HG03280 (cell line): ENCODE measurements around the gene LMAN1L.
"Not testable (repeated sequence)": the region's sequence is repeated elsewhere in the genome, so short reads cannot be mapped to it uniquely, and the experiment has no call there.

Source experiments
- ATAC-seq: cut with Tn5 transposase; IDR thresholded peaks from one replicate; pipeline ENCODE4 v1.9.1; 2021; ENCODE audit warnings: mild to moderate bottlenecking, moderate library complexity; ENCODE audit not compliant: unreplicated experiment

LMAN1L gene

GRCh38 chr15:74782259-74783071 is 30.2 kb upstream of the LMAN1L start:
- peak; percentile 14 for ATAC-seq

GRCh38 chr15:74783072-74783807 is 29.4 kb upstream of the LMAN1L start:
- no peak for ATAC-seq

GRCh38 chr15:74783808-74784175 is 28.8 kb upstream of the LMAN1L start:
- ATAC-seq = no peak

DNA sequence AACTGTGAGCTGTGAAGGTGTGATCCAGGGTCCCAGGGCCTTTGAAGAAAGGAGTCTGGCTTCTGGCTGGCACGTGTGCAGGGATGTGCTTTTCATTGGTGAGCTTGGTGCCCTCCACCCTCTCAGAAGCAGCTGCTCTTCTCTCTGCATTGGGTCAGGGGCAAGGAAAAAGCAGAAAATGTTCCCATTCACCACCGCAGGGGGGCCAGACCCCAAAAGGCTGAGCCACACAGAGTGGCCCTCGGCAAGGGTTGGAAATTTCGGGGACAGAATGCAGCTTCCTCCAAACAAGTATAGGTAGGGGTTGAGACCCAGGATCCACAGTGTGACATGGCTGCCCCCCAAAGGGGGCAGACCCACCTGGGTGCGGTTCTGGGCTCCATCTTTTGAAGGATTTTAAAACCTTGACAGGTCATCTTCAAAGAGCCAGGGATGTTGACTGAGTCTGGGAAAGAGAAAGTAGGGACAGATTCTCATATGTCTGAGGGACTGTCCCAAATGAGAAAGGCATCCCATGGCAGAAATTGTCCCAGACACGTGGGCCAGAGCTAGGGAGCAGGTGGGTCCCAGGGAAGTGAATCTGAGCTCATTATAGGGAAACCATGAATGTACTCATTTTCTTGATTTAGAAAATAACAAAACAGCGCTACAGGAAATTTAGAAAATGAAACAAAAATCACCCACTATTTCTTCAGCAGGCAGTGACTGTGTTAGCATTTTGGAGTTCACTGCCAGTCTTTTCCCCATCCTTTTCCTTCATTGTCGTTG is 28.0 kb upstream of the LMAN1L start:
- no peak for ATAC-seq

DNA sequence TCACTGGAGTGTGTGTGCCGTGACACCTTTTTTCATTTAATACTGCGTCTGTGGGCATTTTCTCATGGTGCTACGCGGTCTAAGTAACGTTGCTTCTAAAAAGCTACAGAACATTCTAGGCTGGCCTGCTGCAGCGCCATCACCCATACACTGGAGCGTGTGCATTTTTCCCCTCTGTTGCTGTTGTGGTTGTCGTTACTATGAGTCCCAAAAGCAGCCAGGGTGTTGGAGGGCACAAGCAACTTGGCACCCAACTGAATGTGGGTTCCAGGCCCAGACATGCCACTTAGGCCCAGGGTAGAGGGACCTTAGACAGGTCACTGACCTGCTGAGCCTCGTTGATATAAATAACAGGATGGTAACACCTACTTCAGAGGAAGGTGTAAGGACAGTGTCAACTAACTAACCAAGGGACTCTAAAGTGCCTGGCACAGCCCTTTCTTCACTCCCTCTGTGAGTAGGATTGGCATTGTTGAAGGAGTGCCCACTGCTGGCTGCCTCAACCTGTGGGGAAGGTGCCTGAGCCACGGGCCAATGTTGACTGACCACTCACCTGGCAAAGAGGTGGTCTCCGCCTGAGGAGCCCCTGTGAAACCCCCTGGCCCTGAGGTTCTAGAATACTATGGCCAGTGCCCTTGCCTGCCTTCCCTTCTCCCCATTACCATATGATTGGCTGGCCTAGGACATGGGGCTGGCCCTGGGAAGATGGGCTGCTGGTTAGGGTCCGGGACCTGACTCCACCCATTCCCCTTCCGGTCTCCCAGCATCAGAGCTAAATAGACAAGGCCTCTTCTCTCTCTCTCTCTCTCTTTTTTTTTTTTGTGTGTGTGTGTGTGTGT is 27.2 kb upstream of the LMAN1L start:
- ATAC-seq = no peak

DNA sequence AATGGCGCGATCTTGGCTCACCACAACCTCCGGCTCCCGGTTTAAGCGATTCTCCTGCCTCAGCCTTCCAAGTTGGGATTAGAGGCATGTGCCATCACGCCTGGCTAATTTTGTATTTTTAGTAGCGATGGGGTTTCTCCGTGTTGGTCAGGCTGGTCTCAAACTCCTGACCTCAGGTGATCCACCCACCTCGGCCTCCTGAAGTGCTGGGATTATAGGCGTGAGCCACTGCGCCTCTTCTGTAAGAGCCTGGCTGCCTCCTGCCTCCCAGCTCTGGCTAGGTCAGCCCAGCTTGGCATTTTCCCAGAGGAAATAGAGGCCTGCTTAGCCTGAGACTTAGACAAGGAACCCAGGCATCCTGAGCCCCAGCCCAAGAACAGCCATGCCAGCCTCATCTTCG is 26.6 kb upstream of the LMAN1L start:
- ATAC-seq = not testable (repeated sequence)

- no peak for ATAC-seq
Observed at GRCh38 chr15:74786551-74787165, 26.0 kb upstream of the LMAN1L start.

DNA sequence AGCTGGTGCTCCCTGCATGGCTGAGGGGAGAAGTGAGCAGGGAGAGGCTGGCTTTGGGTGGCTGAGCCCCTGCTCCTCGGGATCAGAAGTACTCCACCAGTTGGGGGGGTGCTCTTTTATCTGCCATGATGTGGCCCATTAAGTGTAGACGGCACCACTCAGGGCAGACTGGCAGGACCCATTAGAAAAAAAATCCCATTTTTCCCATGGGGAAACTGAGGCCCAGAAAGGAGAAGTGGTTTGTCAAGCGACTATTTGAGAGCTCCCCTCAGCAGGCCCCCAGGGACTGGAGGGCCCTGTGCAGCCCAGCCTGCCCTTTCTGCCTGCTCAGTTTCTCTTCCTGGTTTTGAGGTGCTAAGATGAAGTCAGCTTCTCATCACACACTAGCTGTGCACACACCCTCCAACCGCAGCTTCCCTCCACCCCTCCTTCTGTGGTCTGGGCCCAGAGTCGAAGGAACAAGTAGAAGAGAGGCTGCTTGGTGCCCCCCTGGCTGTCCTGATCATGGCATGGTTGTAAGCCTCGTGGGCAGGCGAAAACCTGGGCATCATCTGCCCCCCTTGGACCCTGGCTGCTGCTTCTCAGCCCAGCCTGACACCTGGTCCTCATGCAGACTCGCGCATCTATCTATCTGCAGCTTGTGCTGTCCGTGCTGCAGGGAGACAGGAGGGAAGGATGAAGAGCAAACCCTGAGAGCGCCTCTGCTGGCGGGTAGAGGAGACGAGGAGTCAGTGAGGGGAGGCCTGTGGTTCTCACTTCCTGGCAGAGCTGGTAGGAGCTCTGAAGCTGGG is 25.2 kb upstream of the LMAN1L start:
- peak; percentile 49 for ATAC-seq

- no peak for ATAC-seq
Observed at GRCh38 chr15:74788042-74788682, 24.5 kb upstream of the LMAN1L start.

GRCh38 chr15:74788683-74789151 is 23.9 kb upstream of the LMAN1L start:
- no peak for ATAC-seq

DNA sequence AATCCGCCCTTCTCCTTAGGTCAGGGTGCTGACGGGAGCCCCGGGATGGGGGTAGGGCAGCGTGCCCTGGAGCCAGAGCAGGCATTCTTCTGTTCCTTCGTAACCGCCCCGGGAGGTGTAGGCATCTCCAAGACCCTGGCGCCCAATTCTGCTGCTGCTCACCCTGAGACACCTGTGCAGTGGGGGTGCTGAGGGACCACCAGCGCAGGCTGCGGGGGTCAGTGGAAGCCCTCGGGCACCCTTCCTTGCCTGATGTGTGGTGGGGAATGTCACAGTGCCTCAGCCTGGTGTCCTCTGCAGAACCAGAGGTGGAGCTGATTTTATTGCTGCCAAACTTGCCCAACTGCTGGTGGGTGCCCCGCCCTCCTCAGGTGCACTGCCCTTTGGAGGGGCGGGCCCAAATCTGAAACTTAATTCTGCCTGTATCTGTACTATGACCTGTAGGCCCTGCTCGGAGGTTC is 23.4 kb upstream of the LMAN1L start:
- no peak for ATAC-seq

GRCh38 chr15:74789741-74790079 is 22.9 kb upstream of the LMAN1L start:
- ATAC-seq = no peak

- ATAC-seq = no peak
Observed at GRCh38 chr15:74790080-74790916, 22.3 kb upstream of the LMAN1L start.

- no peak for ATAC-seq
Observed at GRCh38 chr15:74791007-74791406, 21.6 kb upstream of the LMAN1L start.

DNA sequence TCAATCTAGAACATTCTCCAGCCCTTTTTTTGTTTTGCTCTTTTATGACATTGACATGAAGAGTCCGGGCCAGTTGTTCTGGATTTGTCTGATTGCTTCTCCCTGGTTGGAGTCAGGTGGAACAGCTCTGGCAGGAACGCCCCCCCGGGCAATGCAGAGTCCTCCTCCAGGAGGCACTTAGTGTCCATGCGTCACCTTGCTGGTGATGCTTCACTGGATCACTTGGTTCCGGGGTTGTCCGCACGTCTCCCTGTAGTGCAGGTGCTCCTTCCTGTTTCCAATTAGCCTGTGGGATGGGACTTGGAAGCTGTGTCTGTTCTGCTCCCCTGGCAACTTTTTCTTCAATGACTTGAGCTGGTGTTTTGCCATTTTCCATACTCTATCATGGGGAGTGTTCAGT is 21.0 kb upstream of the LMAN1L start:
- no peak for ATAC-seq

DNA sequence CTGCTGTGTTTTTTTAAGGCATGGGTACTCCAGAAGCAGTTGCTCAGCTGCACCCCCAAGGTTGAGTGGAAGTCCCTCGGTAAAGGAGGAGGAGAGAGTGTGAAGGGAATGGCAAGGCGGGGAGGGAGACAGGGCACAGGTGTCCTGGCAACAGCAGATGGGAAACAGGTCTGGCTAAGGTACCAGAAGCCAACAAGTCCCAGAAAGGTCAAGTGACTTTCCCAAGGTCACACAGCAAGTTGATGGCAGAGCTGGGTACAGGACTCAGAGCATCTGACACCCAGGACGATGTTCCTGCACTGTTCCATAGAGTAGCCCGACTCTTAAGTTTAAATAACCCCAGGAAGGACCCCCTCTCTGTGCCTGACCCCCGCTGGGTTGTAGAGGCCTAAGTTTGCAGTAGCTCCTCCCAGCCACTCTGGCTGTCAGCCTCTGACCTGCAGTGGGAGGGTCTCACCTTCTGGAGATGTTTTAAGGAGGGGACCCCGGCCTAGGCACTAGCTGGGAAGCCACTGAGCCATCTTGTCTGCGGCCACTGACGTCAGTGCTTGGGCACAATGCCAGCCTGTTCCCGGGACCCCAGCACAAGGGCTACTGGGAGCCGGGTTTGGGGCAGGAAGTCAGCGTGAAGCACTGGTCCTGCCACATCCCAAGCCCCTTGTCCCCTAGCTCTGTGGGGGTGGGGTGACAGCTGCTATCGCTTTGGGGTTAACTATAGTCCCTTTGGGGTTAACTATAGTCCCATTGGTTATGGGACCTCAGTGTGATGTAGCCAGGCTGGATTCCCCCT is 20.2 kb upstream of the LMAN1L start:
- ATAC-seq = no peak
